SK-N-MC (cell line): ENCODE measurements around the gene ZNF428.

Experiments
- EZH2 ChIP-seq: fragments of 200-600 bp; sonication (generic); IDR thresholded peaks from one replicate; pipeline ENCODE4 v1.6.1; 2017; ENCODE audit warnings: antibody characterized with exemption
- FOXP2 ChIP-seq: optimal IDR thresholded peaks from 2 replicates; pipeline ENCODE3; 2011; ENCODE audit warnings: mild to moderate bottlenecking, moderate library complexity; ENCODE audit not compliant: insufficient read depth; ENCODE audit errors: extremely low read length, control extremely low read depth
- POLR2AphosphoS5 ChIP-seq: IDR thresholded peaks from 2 replicates; pipeline ENCODE4 v1.6.1; 2012; ENCODE audit warnings: mild to moderate bottlenecking, low read depth, low read length, borderline replicate concordance

- no peak for TF ChIP-seq EZH2
- TF ChIP-seq POLR2AphosphoS5, result no peak
- TF ChIP-seq FOXP2, result no peak
These were observed 58.7 kb downstream of the ZNF428 start for GRCh38 chr19:43560687-43561086.
